ENCODE results near the gene AUTS2.

AUTS2 gene

GRCh38 chr7:70338015-70338414 is 739.7 kb downstream of the AUTS2 start:
- TF ChIP-seq CTCF (IDR thresholded peaks at IDR 0.05; ENCODE audit: low read depth, low read length, missing control alignments) = no peak
- no peak overlapping the region for H3K4me3 ChIP-seq (ENCODE audit: low read depth, low read length)
- in situ Hi-C loops (cut with HindIII; ENCODE audit: low sequenced_read_pairs) = no loop called here
- DNase-seq (ENCODE audit: low read depth) = no peak

DNA sequence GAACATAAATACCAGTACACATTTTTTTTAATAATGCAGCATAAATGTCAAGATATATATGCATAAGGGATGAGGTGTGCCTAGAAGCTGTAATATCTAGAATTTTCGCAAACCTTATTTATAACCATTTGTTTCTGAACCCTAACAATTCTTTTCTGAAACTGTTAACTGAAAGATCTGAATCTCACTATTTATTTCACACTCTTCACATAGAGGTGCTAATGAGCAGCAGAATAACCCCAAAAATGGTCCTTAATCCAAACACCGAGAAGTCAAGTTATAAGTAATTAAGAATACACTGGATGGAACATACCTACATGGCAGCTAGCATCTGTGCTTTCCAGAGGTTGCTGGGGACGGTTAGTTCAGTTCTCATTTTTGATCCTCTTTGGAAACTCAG is 742.0 kb downstream of the AUTS2 start:
- DNase-seq (ENCODE audit: low read depth) = no peak
- H3K4me3 ChIP-seq (ENCODE audit: low read depth, low read length) = no peak overlapping the region
- TF ChIP-seq CTCF (IDR thresholded peaks at IDR 0.05; ENCODE audit: low read depth, low read length, missing control alignments) = no peak
- in situ Hi-C loops (cut with HindIII; ENCODE audit: low sequenced_read_pairs) = no loop called here

DNA sequence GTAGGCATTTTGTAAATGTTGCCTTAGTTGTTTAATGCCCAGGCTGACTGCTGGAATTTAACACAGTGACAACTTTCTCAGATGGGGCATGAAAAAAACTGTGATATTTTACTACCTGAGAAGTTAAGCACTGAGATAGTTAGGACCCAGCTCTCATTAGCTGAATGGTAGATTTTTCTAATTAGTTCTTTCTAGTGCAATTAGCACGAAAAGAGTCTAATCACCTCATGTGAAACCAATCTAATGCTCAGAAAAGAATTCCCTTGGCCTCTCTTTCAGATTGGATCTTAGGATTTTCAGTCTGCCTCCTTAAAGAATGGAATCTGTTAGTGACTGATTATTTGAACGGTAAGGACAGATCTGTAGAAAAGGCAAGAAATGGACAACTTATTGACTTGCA is 743.2 kb downstream of the AUTS2 start:
- DNase-seq (ENCODE audit: low read depth) = no peak
- no peak for TF ChIP-seq CTCF (IDR thresholded peaks at IDR 0.05; ENCODE audit: low read depth, low read length, missing control alignments)
- in situ Hi-C loops (cut with HindIII; ENCODE audit: low sequenced_read_pairs) = no loop called here
- H3K4me3 ChIP-seq (ENCODE audit: low read depth, low read length) = no peak overlapping the region

GRCh38 chr7:70343519-70343918 is 745.2 kb downstream of the AUTS2 start:
- TF ChIP-seq CTCF (IDR thresholded peaks at IDR 0.05; ENCODE audit: low read depth, low read length, missing control alignments) = no peak
- in situ Hi-C loops (cut with HindIII; ENCODE audit: low sequenced_read_pairs) = no loop called here
- DNase-seq (ENCODE audit: low read depth) = no peak

GRCh38 chr7:70344726-70345125 is 746.5 kb downstream of the AUTS2 start:
- TF ChIP-seq CTCF (IDR thresholded peaks at IDR 0.05; ENCODE audit: low read depth, low read length, missing control alignments) = no peak
- DNase-seq (ENCODE audit: low read depth) = no peak
- in situ Hi-C loops (cut with HindIII; ENCODE audit: low sequenced_read_pairs) = no loop called here
- no peak overlapping the region for H3K4me3 ChIP-seq (ENCODE audit: low read depth, low read length)

More at GRCh38 chr7:70343519-70343918, 745.2 kb downstream of the AUTS2 start:
- H3K4me3 ChIP-seq (ENCODE audit: low read depth, low read length) = no peak overlapping the region

DNA sequence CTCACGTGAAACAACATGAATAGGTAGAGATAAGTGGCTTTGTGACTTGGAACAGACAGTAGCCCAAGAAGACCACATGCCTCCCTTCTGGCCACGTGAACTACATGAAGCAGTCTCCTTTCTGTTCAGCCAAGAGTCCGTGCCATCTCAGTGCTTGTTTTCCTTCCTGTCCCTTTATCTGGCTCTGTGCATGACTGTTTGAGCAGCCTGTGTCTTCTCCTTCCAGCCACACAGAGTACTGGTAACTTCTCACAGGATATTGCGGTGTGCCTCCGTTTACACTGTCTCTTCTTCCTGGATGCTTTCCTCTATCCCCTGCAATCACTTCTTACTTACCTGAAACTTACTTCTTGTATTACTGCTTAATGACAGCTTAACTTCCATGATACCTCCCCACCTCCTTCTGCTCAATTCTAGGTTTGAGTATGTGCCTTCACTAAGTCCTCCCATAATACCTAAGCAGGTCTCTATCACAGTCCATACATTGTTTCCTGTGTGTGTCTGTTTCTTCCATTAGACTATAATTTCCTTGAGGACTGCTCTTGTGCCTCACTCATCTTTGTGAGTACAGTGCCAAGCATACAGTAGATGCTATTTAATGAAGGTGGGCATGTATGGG is 748.7 kb downstream of the AUTS2 start:
- in situ Hi-C loops (cut with HindIII; ENCODE audit: low sequenced_read_pairs) = no loop called here
- no peak overlapping the region for H3K4me3 ChIP-seq (ENCODE audit: low read depth, low read length)
- no peak for DNase-seq (ENCODE audit: low read depth)
- TF ChIP-seq CTCF (IDR thresholded peaks at IDR 0.05; ENCODE audit: low read depth, low read length, missing control alignments) = no peak
